Fibroblast of skin of right quadriceps (primary cell): Measurements from ENCODE around the gene OR10G3.
"Not testable (repeated sequence)": the region's sequence is repeated elsewhere in the genome, so short reads cannot be mapped to it uniquely, and the experiment has no call there.

Experiments used
- DNase-seq: peaks from one replicate; pipeline ENCODE4 v3.0.0-alpha.2; 2013

The OR10G3 gene, protein sequence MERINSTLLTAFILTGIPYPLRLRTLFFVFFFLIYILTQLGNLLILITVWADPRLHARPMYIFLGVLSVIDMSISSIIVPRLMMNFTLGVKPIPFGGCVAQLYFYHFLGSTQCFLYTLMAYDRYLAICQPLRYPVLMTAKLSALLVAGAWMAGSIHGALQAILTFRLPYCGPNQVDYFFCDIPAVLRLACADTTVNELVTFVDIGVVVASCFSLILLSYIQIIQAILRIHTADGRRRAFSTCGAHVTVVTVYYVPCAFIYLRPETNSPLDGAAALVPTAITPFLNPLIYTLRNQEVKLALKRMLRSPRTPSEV

DNA sequence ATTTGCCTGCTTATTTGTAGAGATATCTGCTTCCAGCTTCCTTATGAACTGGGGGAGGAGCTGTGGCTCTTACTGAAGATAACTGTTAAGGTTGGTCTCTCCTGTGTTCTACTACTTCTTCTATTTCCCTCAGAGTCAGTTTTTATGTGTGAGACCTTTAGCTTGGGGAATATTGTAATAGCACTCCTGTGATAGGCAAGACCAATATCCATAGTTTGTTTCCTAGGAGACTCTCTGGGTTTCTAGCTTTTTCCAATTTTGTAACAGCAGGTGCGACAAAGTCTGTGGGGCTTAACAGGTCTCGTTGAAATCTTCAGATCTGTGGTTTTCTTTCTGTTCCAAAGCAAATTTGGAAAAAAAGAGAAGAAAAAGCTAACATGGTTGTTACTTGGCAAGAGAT, at the start of gene OR10G3:
TSS of gene OR10G3 (minus strand) at position 101 of the 400 bp plus-strand sequence. CDS start 9,332 bp downstream, outside the sequence.
- no peak for DNase-seq

GRCh38 chr14:21626491-21627230, 46.8 kb upstream of the OR10G3 start:
- DNase-seq, result no peak

DNA sequence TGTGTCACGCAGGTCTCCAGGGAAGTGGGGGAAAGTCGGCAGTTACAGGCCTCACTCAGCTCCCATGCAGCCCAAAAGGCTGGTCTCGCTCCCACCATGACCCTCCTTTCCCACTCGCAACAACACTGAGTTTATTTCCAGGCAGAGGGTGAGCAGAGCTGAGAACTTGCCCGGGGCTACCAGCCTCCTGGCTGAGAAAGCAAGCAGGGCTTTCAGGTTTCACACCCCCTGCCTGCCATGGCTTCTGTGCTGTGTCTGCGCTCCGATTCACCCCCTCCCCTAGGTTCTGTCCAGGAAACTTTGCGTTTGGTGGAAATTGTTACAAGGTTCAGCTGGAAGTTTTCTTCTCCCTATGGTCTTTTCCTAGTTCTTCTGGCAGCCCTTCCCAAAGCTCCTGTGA, 37.7 kb upstream of the OR10G3 start:
- no peak for DNase-seq

- DNase-seq, result no peak
These were observed 34.4 kb upstream of the OR10G3 start for GRCh38 chr14:21614240-21614639.

- no peak for DNase-seq
These were observed 32.4 kb upstream of the OR10G3 start for GRCh38 chr14:21612324-21612723.

DNA sequence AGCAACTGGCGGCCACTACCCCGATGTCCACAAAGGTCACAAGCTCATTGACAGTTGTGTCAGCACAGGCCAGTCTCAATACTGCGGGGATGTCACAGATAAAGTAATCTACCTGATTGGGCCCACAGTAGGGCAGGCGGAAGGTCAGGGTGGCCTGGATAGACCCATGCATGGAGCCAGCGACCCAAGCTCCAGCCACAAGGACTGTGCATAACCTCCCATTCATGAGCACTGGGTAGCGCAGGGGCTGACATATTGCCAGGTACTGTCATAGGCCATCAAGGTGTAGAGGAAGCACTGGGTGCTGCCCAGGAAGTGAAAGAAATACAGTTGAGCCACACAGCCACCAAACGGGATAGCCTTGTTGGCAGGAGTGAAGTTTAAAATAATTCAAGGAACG, 22.3 kb upstream of the OR10G3 start:
- DNase-seq, result not testable (repeated sequence)

GRCh38 chr14:21589317-21589716, 9.4 kb upstream of the OR10G3 start:
- no peak for DNase-seq

DNA sequence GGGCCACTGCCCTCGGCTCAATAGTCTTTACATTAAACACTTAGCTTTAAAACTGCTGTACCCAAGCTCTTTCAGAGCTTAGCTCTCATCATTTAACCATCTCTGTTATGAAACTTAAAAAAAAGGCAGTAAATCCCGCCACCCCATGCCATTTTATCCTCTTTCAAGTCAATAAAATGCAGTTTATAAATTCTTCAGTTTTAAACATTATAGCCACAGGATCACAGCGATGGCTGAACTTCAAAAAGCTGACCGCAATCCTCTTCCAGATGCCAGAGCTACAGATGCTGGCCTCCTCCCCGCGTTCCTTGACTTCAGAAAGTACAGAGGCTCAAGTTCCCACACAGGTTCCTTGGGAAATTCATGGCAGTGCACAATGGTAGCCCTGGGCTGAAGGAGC, 4.2 kb downstream of the OR10G3 start:
- no peak for DNase-seq

DNA sequence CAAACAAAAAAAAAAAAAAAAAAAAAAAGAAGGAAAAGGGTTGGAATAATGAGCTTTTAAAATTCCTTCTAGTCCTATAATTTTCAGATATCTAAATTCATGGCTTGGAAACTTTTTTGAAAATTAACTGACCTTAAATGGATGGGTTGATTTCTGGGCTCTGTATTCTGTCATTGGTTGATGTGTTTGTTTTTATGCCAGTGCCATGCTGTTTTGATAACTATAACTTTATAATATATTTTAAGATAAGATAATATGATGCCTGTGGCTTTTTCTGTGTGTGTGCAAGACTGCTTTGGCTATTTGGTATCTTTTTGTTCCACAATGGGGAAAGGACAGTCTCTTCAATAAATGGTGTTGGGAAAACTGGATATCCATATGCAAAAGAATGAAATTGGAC, 7.3 kb downstream of the OR10G3 start:
- no peak for DNase-seq

DNA sequence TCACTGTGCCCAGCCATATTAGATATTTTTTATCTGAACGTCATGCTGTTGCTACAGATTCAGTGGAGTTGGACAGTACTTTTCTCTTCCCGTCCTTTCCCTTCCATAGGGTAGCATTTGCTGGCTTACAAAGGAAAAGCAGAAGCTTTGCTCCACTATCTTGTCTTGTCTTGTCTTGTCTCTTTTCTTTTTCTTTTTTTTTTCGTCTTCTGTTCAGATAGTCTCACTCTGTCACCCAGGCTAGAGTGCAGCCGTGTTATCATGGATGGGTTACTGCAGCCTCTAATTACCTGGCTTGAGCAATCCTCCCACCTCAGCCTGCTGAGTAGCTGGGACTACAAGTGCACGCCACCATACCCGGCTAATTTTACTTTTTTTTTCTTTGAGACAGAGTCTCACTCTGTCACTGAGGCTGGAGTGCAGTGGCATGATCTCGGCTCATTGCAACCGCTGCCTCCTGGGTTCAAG, 21.1 kb downstream of the OR10G3 start:
- no peak for DNase-seq

- peak; percentile 85 for DNase-seq
These were observed 22.6 kb downstream of the OR10G3 start for GRCh38 chr14:21557084-21557901.

GRCh38 chr14:21556378-21557083, 23.3 kb downstream of the OR10G3 start:
- no peak for DNase-seq

GRCh38 chr14:21553266-21553665, 26.6 kb downstream of the OR10G3 start:
- no peak for DNase-seq

- not testable (repeated sequence) for DNase-seq
These were observed 35.3 kb downstream of the OR10G3 start for GRCh38 chr14:21544588-21544987.

GRCh38 chr14:21543963-21544362, 35.9 kb downstream of the OR10G3 start:
- no peak for DNase-seq

DNA sequence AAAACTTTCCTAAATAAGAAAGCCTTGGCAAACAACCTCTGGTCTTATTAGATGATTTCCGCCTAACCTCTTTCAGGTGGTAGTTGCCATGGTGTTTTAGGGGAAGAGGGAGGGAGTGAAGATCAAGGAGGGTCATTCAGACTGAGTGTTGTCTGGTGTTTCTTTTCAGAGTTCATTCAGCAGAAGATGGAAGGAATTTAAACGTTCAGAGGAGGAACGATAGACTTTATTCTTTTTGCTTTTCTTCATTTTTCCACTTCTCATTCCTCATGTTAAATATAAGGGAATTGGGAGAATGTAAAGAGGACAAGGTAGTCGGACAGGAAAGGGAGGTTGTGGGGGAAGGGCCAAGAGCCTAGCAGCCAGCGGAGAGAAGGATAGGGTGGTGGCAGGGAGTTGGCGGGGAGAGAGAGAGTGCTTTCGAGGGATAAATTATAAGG, 36.3 kb downstream of the OR10G3 start:
- no peak for DNase-seq

- no peak for DNase-seq
These were observed 38.3 kb downstream of the OR10G3 start for GRCh38 chr14:21541413-21542074.

DNA sequence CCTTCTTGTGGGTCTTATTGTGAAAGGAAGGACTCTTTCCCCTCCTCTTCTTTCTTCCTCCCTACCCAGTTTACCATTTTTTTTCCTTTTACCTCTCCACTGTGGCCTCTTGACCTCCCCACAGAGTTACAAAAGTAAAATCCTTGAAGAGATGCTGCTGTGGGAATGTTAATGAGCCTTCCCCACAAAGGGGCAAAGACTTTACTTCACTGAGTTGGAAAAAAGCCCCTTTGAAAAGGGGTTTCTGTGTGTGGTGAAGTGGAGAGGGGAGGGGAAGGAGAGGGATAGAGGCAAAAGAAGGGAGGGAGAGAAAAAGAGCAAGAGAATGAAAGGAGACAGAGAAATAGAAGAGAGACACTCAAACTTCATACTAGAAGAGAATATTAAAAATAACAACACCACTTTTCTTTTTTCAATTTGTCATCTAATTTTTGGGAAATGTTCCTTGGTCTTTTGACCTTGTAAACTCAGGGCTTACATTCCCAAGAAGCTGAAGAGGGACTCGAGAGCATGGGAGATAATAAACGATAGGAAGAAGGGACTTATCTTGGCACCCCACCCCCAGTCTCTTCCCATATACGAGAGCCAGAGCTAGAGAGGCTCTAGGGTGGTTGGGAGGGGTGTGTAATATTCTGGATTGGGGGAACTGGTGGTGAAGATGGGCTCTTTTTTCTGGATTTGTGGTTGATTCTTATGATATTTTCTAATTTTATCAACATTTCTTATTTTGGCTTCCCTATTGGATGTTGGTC, 40.5 kb downstream of the OR10G3 start:
- DNase-seq, result no peak

- no peak for DNase-seq
These were observed 42.8 kb downstream of the OR10G3 start for GRCh38 chr14:21537090-21537424.

DNA sequence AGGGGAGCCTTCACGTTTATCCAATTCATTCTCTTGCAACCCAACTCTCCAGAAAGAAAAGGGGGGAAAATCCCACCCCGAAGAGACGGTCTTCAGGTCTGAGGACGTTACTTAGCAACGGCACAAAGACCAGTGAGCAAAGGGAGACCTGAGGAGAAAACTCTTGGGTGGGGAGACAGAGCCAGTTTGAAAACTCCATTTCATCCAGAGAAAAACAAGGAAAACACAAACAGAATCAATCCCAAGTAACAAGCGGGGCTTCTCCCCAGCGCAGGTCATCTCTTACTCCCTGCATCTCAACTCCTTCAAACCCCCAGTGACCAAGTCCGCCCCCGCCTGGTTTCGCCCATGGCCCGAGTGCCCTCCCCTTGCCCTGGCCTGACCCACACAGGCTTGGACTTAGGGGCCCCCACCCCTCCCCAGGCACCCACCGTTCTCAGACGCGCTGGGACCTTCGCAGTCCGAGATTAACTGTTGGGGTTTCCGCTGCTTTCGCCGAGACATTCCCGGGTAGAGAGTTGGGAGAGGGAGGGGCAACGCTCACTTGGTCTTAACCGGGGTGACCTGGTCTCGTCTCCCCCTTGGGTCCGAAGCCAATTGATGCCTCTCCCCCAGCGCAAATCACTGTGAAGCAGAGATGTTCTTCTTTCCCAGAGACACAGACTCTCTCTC, 43.3 kb downstream of the OR10G3 start:
- DNase-seq, result no peak
